Tibial nerve (tissue), 4 donors: ENCODE data around the gene ZBTB7C.
A peak's percentile ranks its signal among the peaks of the same experiment; 100 is the strongest.

Experiments
- EP300 ChIP-seq, 2 donors: sonication (generic); formaldehyde crosslinking; IDR thresholded peaks; one replicate each; pipeline ENCODE4 v1.6.1; 2017; ENCODE audit warnings: antibody characterized with exemption in 2 of 2, mild to moderate bottlenecking in 1 of 2
- POLR2A ChIP-seq, 2 donors: fragments of 450-650 bp; IDR thresholded peaks; one replicate each; pipeline ENCODE4 v1.6.1; 2017; ENCODE audit warnings: antibody characterized with exemption in 2 of 2, mild to moderate bottlenecking in 2 of 2, moderate library complexity in 2 of 2
- TF ChIP-seq, protein P1 (sequence below), 5 experiments: fragments of 200-600 bp in 3 of 5; fragments of 450-650 bp in 2 of 5; sonication (generic) in 3 of 5; IDR thresholded peaks; one replicate each; pipeline ENCODE4 v1.5.1; 2016 to 2019; ENCODE audit warnings: antibody characterized with exemption in 5 of 5, mild to moderate bottlenecking in 3 of 5, moderate library complexity in 2 of 5

DNA sequence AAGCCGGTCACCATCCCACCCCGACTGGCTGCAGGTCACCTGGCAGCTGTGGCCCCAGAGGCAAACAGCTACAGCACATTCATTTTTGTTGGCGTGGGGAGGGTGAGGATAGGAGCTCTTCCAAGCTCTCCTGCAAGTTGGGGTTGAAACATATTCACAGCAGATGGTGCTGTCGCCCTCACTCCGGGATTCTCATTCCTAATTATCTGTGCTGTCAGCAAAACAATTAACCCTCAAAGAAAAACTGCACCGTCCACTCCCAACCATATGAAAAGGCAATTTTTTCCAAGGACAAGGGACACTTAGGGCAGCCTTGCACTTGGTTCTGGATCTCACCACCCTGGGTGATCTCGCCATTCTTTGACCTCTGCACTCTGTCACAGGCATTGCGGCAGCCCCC is 68.6 kb downstream of the ZBTB7C start:
- TF ChIP-seq POLR2A (IDR thresholded peaks at IDR 0.05): no peak
- TF ChIP-seq, protein P1, sequence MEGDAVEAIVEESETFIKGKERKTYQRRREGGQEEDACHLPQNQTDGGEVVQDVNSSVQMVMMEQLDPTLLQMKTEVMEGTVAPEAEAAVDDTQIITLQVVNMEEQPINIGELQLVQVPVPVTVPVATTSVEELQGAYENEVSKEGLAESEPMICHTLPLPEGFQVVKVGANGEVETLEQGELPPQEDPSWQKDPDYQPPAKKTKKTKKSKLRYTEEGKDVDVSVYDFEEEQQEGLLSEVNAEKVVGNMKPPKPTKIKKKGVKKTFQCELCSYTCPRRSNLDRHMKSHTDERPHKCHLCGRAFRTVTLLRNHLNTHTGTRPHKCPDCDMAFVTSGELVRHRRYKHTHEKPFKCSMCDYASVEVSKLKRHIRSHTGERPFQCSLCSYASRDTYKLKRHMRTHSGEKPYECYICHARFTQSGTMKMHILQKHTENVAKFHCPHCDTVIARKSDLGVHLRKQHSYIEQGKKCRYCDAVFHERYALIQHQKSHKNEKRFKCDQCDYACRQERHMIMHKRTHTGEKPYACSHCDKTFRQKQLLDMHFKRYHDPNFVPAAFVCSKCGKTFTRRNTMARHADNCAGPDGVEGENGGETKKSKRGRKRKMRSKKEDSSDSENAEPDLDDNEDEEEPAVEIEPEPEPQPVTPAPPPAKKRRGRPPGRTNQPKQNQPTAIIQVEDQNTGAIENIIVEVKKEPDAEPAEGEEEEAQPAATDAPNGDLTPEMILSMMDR (IDR thresholded peaks at IDR 0.05): peak in 1 of 5 experiments; percentile 30
- no peak for TF ChIP-seq EP300 (IDR thresholded peaks at IDR 0.05)
